H9 (cell line): ENCODE measurements around the gene RUFY2. TPM values are rescaled to one million over a fixed set of nuclear protein-coding genes. Genes with fewer than 3 reads are reported as not detected.

Source experiments
- DNase-seq: peaks from one replicate; pipeline ENCODE4 v3.0.0-alpha.2; 2017
- H2AFZ ChIP-seq: one replicate; pipeline ENCODE4 v1.6.1; 2013; ENCODE audit warnings: mild to moderate bottlenecking, low read length, control low read depth, moderate library complexity
- H2AK5ac ChIP-seq: 2 replicates; pipeline ENCODE4 v1.6.1; 2013; ENCODE audit warnings: low read length, control low read depth, mixed read lengths; ENCODE audit not compliant: insufficient read length
- H2BK120ac ChIP-seq: one replicate; pipeline ENCODE4 v1.6.1; 2013; ENCODE audit warnings: low read depth, mild to moderate bottlenecking, low read length, control low read depth, inconsistent platforms; ENCODE audit not compliant: poor library complexity, severe bottlenecking
- H2BK12ac ChIP-seq: 2 replicates; pipeline ENCODE4 v1.6.1; 2013; ENCODE audit warnings: low read length, control low read depth, mixed read lengths, low read depth; ENCODE audit not compliant: insufficient read length
- H2BK15ac ChIP-seq: 2 replicates; pipeline ENCODE4 v1.6.1; 2013; ENCODE audit warnings: low read depth, low read length, control low read depth
- H2BK20ac ChIP-seq: one replicate; pipeline ENCODE4 v1.6.1; 2013; ENCODE audit warnings: low read depth, mild to moderate bottlenecking, low read length, control low read depth, inconsistent platforms; ENCODE audit not compliant: poor library complexity, severe bottlenecking
- H2BK5ac ChIP-seq: 2 replicates; pipeline ENCODE4 v1.6.1; 2013; ENCODE audit warnings: low read length, control low read depth, mixed read lengths; ENCODE audit not compliant: insufficient read length
- H3K14ac ChIP-seq: 2 replicates; pipeline ENCODE4 v1.6.1; 2013; ENCODE audit warnings: low read length, control low read depth; ENCODE audit not compliant: insufficient read depth
- H3K18ac ChIP-seq: 2 replicates; pipeline ENCODE4 v1.6.1; 2013; ENCODE audit warnings: low read depth, mild to moderate bottlenecking, mixed read lengths, low read length, control low read depth; ENCODE audit not compliant: insufficient read length
- H3K23ac ChIP-seq: 2 replicates; pipeline ENCODE4 v1.6.1; 2013; ENCODE audit warnings: low read length, control low read depth, mixed read lengths, low read depth; ENCODE audit not compliant: insufficient read length
- H3K23me2 ChIP-seq: 2 replicates; pipeline ENCODE4 v1.6.1; 2013; ENCODE audit warnings: low read depth, mild to moderate bottlenecking, mixed read lengths, low read length, control low read depth; ENCODE audit not compliant: insufficient read length, poor library complexity, severe bottlenecking
- H3K27ac ChIP-seq: 2 replicates; pipeline ENCODE4 v1.5.1; 2013; ENCODE audit warnings: low read length, control low read depth, mixed read lengths, low read depth; ENCODE audit not compliant: insufficient read length
- H3K27me3 ChIP-seq: 2 replicates; pipeline ENCODE4 v1.6.1; 2013; ENCODE audit warnings: low read length, control low read depth, inconsistent platforms; ENCODE audit not compliant: insufficient read depth
- H3K4ac ChIP-seq: 2 replicates; pipeline ENCODE4 v1.6.1; 2013; ENCODE audit warnings: low read depth, mild to moderate bottlenecking, control low read depth, inconsistent platforms, low read length, moderate library complexity
- H3K4me1 ChIP-seq: 2 replicates; pipeline ENCODE4 v1.6.1; 2013; ENCODE audit warnings: low read length, control low read depth, inconsistent platforms; ENCODE audit not compliant: insufficient read depth
- H3K4me2 ChIP-seq: 2 replicates; pipeline ENCODE4 v1.6.1; 2013; ENCODE audit warnings: low read length, control low read depth, mixed read lengths; ENCODE audit not compliant: insufficient read length, insufficient read depth
- H3K56ac ChIP-seq: 2 replicates; pipeline ENCODE4 v1.6.1; 2013; ENCODE audit warnings: low read depth, mild to moderate bottlenecking, mixed read lengths, low read length, control low read depth; ENCODE audit not compliant: insufficient read length
- H3K79me1 ChIP-seq: 2 replicates; pipeline ENCODE4 v1.6.1; 2013; ENCODE audit warnings: low read depth, mild to moderate bottlenecking, moderate library complexity, low read length, control low read depth, inconsistent platforms; ENCODE audit not compliant: insufficient read depth, poor library complexity, severe bottlenecking
- H3K79me2 ChIP-seq: 2 replicates; pipeline ENCODE4 v1.6.1; 2013; ENCODE audit warnings: low read length, control low read depth, inconsistent platforms; ENCODE audit not compliant: insufficient read depth
- H3K9ac ChIP-seq: 2 replicates; pipeline ENCODE4 v1.6.1; 2013; ENCODE audit warnings: low read length, control low read depth, mixed read lengths; ENCODE audit not compliant: insufficient read length; ENCODE audit errors: extremely low read depth
- H3K9me3 ChIP-seq: one replicate; pipeline ENCODE4 v1.6.1; 2013; ENCODE audit warnings: low read depth, low read length, inconsistent platforms; ENCODE audit not compliant: control insufficient read depth
- H3T11ph ChIP-seq: one replicate; pipeline ENCODE4 v1.6.1; 2013; ENCODE audit warnings: mild to moderate bottlenecking, low read length, control low read depth, inconsistent platforms
- H4K20me1 ChIP-seq: one replicate; pipeline ENCODE4 v1.6.1; 2013; ENCODE audit not compliant: control insufficient read depth, insufficient read length, insufficient read depth
- H4K5ac ChIP-seq: 2 replicates; pipeline ENCODE4 v1.6.1; 2013; ENCODE audit warnings: low read depth, mild to moderate bottlenecking, mixed read lengths, low read length, control low read depth; ENCODE audit not compliant: insufficient read length
- H4K8ac ChIP-seq: replicated peaks from 2 replicates; pipeline ENCODE4 v1.6.1; 2013; ENCODE audit warnings: low read length, control low read depth, mixed read lengths, low read depth; ENCODE audit not compliant: insufficient read length
- H4K91ac ChIP-seq: 2 replicates; pipeline ENCODE4 v1.6.1; 2013; ENCODE audit warnings: low read depth, mild to moderate bottlenecking, moderate library complexity, mixed read lengths, low read length, control low read depth; ENCODE audit not compliant: insufficient read length
- H3K27ac Mint-ChIP-seq, 3 experiments: 2 replicates in 2 of 3; 3 replicates in 1 of 3; pipeline ENCODE4 v1.8.0; 2020 to 2021; ENCODE audit warnings: mixed read lengths in 3 of 3, mild to moderate bottlenecking in 1 of 3, moderate library complexity in 1 of 3
- H3K27me3 Mint-ChIP-seq: 2 replicates; pipeline ENCODE4 v1.8.0; 2021; ENCODE audit warnings: low read depth, mild to moderate bottlenecking, moderate library complexity, mixed read lengths
- H3K36me3 Mint-ChIP-seq, 3 experiments: 2 replicates in 2 of 3; 3 replicates in 1 of 3; pipeline ENCODE4 v1.8.0; 2020 to 2021; ENCODE audit warnings: low read depth in 3 of 3, mixed read lengths in 3 of 3; ENCODE audit not compliant: insufficient read depth in 1 of 3
- H3K4me1 Mint-ChIP-seq, 2 experiments: 2 replicates each; pipeline ENCODE4 v1.8.0; 2020; ENCODE audit warnings: mixed read lengths in 2 of 2
- H3K4me3 Mint-ChIP-seq, 2 experiments: 2 replicates in 1 of 2; 3 replicates in 1 of 2; pipeline ENCODE4 v1.8.0; 2020 to 2021; ENCODE audit warnings: mild to moderate bottlenecking in 2 of 2, mixed read lengths in 2 of 2, moderate library complexity in 1 of 2
- H3K9me3 Mint-ChIP-seq, 2 experiments: 2 replicates in 1 of 2; 3 replicates in 1 of 2; pipeline ENCODE4 v1.8.0; 2020; ENCODE audit warnings: mild to moderate bottlenecking in 2 of 2, mixed read lengths in 2 of 2, moderate library complexity in 1 of 2
- CTCF ChIP-seq: fragments of 200-600 bp; sonication (generic); conservative IDR thresholded peaks from 3 replicates; pipeline ENCODE4 v1.8.0; 2021; ENCODE audit warnings: antibody characterized with exemption, mild to moderate bottlenecking
- WGBS: extraction: QIAGEN DNeasy Blood & Tissue Kit; methylation state at CpG from one replicate; pipeline ENCODE4 v1.1.7; 2013; ENCODE audit warnings: missing lambda C conversion rate, low lambda C conversion rate, mixed read lengths; ENCODE audit not compliant: insufficient read length; ENCODE audit errors: extremely low coverage; 5-methylcytosine and 5-hydroxymethylcytosine counted together
- total RNA-seq: library from RNA; stranded (reverse); gene quantifications from 2 replicates; pipeline ENCODE4 v1.2.1, GENCODE V29; 2021

The RUFY2 gene
- total RNA-seq, 1 experiment from 2014 or later, result 14.1 TPM

- no peaks in the 10 kb centered on the region for H4K20me1 ChIP-seq
- peaks cover 10% of the 10 kb centered on the region for H3K23me2 ChIP-seq
- H2BK12ac ChIP-seq, result no peak overlapping the region
- peak overlapping the region; percentile 100 for H3K27ac Mint-ChIP-seq
- peaks cover 28% of the 10 kb centered on the region for H3K79me2 ChIP-seq
- H3K9ac ChIP-seq, result peak overlapping the region; percentile 93
- no peaks in the 10 kb centered on the region for H3K79me1 ChIP-seq
- H3K23ac ChIP-seq, result no peak overlapping the region
- H3K9me3 Mint-ChIP-seq, result peaks cover 0 to 7% of the 10 kb centered on the region in 2 experiments; a peak in 2 of 5 replicates
- TF ChIP-seq CTCF, result no peak
- no CpG with 5 or more reads among the region's 29 CpGs for WGBS
- peak overlapping the region; percentile 95 for H3K18ac ChIP-seq
- H2AFZ ChIP-seq, result no peak overlapping the region
- no peak overlapping the region for H2BK15ac ChIP-seq
- H3K9me3 ChIP-seq, result no peaks in the 10 kb centered on the region
- peak overlapping the region; percentile 72 for H2BK120ac ChIP-seq
- H2BK20ac ChIP-seq, result no peak overlapping the region
- H3K4ac ChIP-seq, result peak overlapping the region; percentile 40; the same call in 1 of the 2 replicates
- peak overlapping the region; percentile 56 for H3K4me2 ChIP-seq
- peaks cover 30 to 38% of the 10 kb centered on the region in 2 experiments for H3K4me1 Mint-ChIP-seq
- peak overlapping the region; percentile 78 for H3K27ac ChIP-seq
- H4K5ac ChIP-seq, result peak overlapping the region; percentile 39
- H4K91ac ChIP-seq, result no peak overlapping the region
- no peak overlapping the region for H3T11ph ChIP-seq
- H3K27me3 Mint-ChIP-seq, result peaks cover 2% of the 10 kb centered on the region
- 0 out of 2 replicates have a peak, but pooled peaks cover 2% of the 10 kb centered on the region for H3K4me1 ChIP-seq
- H4K8ac ChIP-seq, result no peak overlapping the region
- H3K56ac ChIP-seq, result no peak overlapping the region
- H3K4me3 Mint-ChIP-seq, result peak overlapping the region; percentile 100
- H3K14ac ChIP-seq, result peak overlapping the region; percentile 94
- H3K36me3 Mint-ChIP-seq, result peaks cover 15 to 28% (median 26%) of the 10 kb centered on the region in 3 experiments
- H2BK5ac ChIP-seq, result no peak overlapping the region
- no peaks in the 10 kb centered on the region for H3K27me3 ChIP-seq
- no peak overlapping the region for H2AK5ac ChIP-seq
- peak; percentile 29 for DNase-seq
Observed at GRCh38 chr10:68330852-68331454, 76.1 kb downstream of the RUFY2 start.
